Erythroblast (primary cell): ENCODE data around the gene KIF20A.

Source experiments
- GATA1 ChIP-seq: IDR thresholded peaks from 2 replicates; pipeline ENCODE4 v1.6.1; 2011; ENCODE audit warnings: low read depth, mild to moderate bottlenecking, control low read depth, low read length, moderate library complexity
- POLR2A ChIP-seq: IDR thresholded peaks from 2 replicates; pipeline ENCODE4 v1.6.1; 2011; ENCODE audit warnings: mild to moderate bottlenecking, low read length

GRCh38 chr5:138179277-138179857, 455 bp downstream of the KIF20A start:
- TF ChIP-seq POLR2A, result no peak
- no peak for TF ChIP-seq GATA1
